ENCODE results near the gene GALE. TPM values are rescaled to one million over a fixed set of nuclear protein-coding genes. Genes with fewer than 3 reads are reported as not detected.
A peak's percentile ranks its signal among the peaks of the same experiment; 100 is the strongest.
"Not testable (repeated sequence)": the region's sequence is repeated elsewhere in the genome, so short reads cannot be mapped to it uniquely, and the experiment has no call there.

GALE gene
- polyA plus RNA-seq, 1 experiment = 19.2 TPM

- ChIA-PET POLR2A (no interaction called here), CTCF (no interaction called here)
Observed at GRCh38 chr1:23803674-23804073, 3.1 kb upstream of the GALE start.

GRCh38 chr1:23802809-23803342 lies 2.3 kb upstream of the GALE start:
- CTCF ChIA-PET = interaction anchor here (1.0 kb wide), 1 partner anchor 8 kb away, joined by 3 read pairs; no protein-coding TSS in a partner anchor
- H3K4me3 ChIP-seq (ENCODE audit: low read depth, low read length); H3K9me3 ChIP-seq (ENCODE audit: control insufficient read depth, insufficient read depth, low read length); DNase-seq (ENCODE audit: low read depth, low spot score); H3K27me3 ChIP-seq (ENCODE audit: control insufficient read depth, insufficient read depth, low read length); H3K27ac ChIP-seq (ENCODE audit: low read depth, low read length): not testable (repeated sequence)
- POLR2A ChIA-PET = interaction anchor here (0.9 kb wide), 1 partner anchor 23 kb away, joined by 3 read pairs; no protein-coding TSS in a partner anchor

More at GRCh38 chr1:23803674-23804073, 3.1 kb upstream of the GALE start:
- no peak for TF ChIP-seq CTCF (IDR thresholded peaks at IDR 0.05; ENCODE audit: low read depth, low read length)
- Histone ChIP-seq H3K9me3 (ENCODE audit: control insufficient read depth, insufficient read depth, low read length) (no peaks in the 10 kb centered on the region; the same call in 1 of the 2 replicates), H3K4me3 (ENCODE audit: low read depth, low read length) (no peak overlapping the region), H3K27ac (ENCODE audit: low read depth, low read length) (no peak overlapping the region), H3K27me3 (ENCODE audit: control insufficient read depth, insufficient read depth, low read length) (no peaks in the 10 kb centered on the region)
- DNase-seq (ENCODE audit: low read depth, low spot score) = no peak

GRCh38 chr1:23801876-23802275 lies 1.3 kb upstream of the GALE start:
- Histone ChIP-seq H3K9me3 (ENCODE audit: control insufficient read depth, insufficient read depth, low read length) (no peaks in the 10 kb centered on the region; the same call in 1 of the 2 replicates), H3K4me3 (ENCODE audit: low read depth, low read length) (no peak overlapping the region), H3K27ac (ENCODE audit: low read depth, low read length) (no peak overlapping the region), H3K27me3 (ENCODE audit: control insufficient read depth, insufficient read depth, low read length) (no peaks in the 10 kb centered on the region)
- ChIA-PET POLR2A (interaction anchor here (0.7 to 1.0 kb wide), 4 partner anchors 9 to 23 kb away, joined by 3 read pairs; partner anchors contain the start of gene HMGCL), CTCF (interaction anchor here (0.6 to 2.4 kb wide), 3 partner anchors 8 to 1643 kb away, joined by 3 to 7 read pairs (median 4); no protein-coding TSS in a partner anchor)
- DNase-seq (ENCODE audit: low read depth, low spot score) = no peak
- TF ChIP-seq CTCF (IDR thresholded peaks at IDR 0.05; ENCODE audit: low read depth, low read length) = no peak

GRCh38 chr1:23801338-23801748 lies 789 bp upstream of the GALE start:
- ChIA-PET POLR2A (interaction anchor here (0.7 to 1.0 kb wide), 3 partner anchors 10 to 24 kb away, joined by 3 read pairs; partner anchors contain the start of gene HMGCL), CTCF (interaction anchor here (1.3 to 2.4 kb wide), 2 partner anchors 8 to 68 kb away, joined by 3 to 7 read pairs; no protein-coding TSS in a partner anchor)
- DNase-seq (ENCODE audit: low read depth, low spot score) = no peak

More at GRCh38 chr1:23801338-23801748, 789 bp upstream of the GALE start:
- H3K27ac ChIP-seq (ENCODE audit: low read depth, low read length) = peak overlapping the region; percentile 57
- H3K9me3 ChIP-seq (ENCODE audit: control insufficient read depth, insufficient read depth, low read length) = no peaks in the 10 kb centered on the region; the same call in 1 of the 2 replicates
- H3K27me3 ChIP-seq (ENCODE audit: control insufficient read depth, insufficient read depth, low read length) = no peaks in the 10 kb centered on the region
- H3K4me3 ChIP-seq (ENCODE audit: low read depth, low read length) = peak overlapping the region; percentile 91
- no peak for TF ChIP-seq CTCF (IDR thresholded peaks at IDR 0.05; ENCODE audit: low read depth, low read length)

Measured in AG04450 (cell line).